GM21825 (cell line): ENCODE results near the gene MCF2L.
"Not testable (repeated sequence)": the region's sequence is repeated elsewhere in the genome, so short reads cannot be mapped to it uniquely, and the experiment has no call there.

Source experiments
- ATAC-seq: cut with Tn5 transposase; IDR thresholded peaks from one replicate; pipeline ENCODE4 v1.9.1; 2021; ENCODE audit warnings: mild to moderate bottlenecking, moderate library complexity; ENCODE audit not compliant: unreplicated experiment

MCF2L gene

GRCh38 chr13:113046883-113047244, 77.8 kb downstream of the MCF2L start:
- ATAC-seq, result no peak

GRCh38 chr13:113047587-113047986, 78.6 kb downstream of the MCF2L start:
- no peak for ATAC-seq

GRCh38 chr13:113048766-113049165, 79.8 kb downstream of the MCF2L start:
- ATAC-seq, result no peak

DNA sequence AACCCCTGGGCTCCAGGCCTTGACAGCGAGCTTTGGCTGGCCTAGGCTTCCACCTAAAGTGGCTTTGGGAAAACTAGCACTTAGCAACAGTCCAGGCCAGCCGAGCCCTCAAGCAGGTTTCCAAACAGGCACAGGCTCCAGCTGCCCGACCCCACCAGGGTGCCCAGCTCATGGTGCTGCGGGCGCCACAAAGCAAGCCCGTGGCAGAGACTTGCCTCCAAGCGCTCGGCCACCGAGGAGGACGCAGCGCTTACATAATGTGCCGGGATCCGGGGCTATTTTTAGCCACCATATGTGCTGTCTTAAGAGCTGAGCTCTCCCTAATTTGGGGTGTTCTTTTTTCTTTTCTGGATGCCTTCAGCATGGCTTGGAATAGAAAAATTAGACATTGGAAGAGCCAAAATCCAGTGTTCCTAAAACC, 80.5 kb downstream of the MCF2L start:
- ATAC-seq, result no peak

DNA sequence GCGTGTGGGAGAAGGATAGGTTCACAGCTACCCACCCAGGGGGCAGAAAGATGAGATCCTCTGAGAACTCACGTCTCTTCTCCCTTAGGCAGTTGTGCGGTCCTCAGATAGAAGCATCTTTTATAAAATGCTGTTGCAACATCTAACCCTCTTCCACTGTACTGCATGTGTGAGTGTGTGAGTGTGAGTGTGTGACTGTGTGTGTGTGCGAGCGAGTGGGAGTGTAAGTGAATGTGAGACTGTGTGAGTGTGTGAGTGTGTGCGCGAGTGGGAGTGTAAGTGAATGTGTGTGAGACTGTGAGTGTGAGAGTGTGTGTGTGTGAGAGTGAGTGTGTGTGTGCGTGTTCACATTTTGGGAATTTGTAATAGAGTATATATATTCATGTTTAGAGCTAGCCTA, 81.0 kb downstream of the MCF2L start:
- no peak for ATAC-seq

GRCh38 chr13:113050734-113051431, 81.9 kb downstream of the MCF2L start:
- no peak for ATAC-seq

GRCh38 chr13:113051641-113052040, 82.6 kb downstream of the MCF2L start:
- ATAC-seq, result no peak

DNA sequence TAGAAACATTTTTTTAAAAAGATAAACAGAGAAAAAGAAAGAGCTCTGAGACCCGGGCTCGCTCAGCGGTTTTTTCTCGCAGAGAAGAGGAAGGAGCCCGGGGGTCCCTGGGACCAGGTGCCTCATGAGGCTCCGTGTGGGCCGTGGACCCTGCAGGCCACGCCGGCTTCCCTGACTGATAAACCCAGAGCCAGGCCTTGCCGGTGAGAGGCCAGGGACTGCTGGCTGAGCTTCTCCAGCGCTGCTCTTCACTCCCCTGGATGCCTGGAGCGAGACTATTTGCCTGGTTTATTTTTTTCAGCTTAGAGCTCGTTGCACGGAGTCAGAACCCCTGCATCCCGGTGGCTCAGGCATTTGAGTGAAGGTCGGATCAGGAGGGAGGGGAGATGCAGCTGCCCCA, 83.2 kb downstream of the MCF2L start:
- ATAC-seq, result no peak

DNA sequence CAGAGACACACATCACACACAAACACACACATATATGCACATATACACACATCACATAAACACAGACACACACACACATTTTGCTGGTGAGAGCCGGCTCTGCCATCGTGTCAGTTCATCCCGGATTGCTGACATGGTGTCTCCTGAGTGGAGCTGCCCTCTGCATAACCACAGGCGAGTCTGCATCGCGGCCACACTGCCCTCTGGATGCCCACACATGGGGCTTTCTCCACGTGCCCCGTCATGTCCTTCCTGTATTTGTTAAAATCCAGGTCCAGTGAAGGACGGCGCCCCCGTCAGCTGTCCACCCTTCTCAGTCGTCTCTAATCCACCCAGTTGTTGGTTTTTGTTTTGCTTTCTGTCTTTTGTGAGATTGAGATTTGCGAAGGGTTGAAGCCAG, 84.0 kb downstream of the MCF2L start:
- ATAC-seq, result no peak

DNA sequence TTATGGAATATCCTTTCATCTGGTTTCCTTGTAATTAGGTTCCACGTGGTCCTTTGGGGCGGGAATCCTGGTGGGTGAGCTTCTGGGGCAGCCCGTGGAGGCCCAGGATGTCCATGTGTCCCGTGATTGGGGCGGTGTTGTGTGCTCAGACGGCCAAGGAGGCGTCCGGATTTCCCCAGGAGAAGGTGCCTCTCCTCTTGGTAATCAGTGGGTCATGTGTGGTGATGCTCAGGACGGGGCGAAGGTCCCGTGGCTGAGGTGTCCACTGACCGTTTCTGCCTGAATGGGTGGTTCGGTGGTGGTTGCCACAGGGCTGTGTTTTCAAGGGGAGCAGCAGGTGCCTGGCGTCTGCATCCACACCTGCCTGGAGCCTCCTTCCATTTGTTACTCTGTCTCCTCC, 84.4 kb downstream of the MCF2L start:
- ATAC-seq, result no peak

DNA sequence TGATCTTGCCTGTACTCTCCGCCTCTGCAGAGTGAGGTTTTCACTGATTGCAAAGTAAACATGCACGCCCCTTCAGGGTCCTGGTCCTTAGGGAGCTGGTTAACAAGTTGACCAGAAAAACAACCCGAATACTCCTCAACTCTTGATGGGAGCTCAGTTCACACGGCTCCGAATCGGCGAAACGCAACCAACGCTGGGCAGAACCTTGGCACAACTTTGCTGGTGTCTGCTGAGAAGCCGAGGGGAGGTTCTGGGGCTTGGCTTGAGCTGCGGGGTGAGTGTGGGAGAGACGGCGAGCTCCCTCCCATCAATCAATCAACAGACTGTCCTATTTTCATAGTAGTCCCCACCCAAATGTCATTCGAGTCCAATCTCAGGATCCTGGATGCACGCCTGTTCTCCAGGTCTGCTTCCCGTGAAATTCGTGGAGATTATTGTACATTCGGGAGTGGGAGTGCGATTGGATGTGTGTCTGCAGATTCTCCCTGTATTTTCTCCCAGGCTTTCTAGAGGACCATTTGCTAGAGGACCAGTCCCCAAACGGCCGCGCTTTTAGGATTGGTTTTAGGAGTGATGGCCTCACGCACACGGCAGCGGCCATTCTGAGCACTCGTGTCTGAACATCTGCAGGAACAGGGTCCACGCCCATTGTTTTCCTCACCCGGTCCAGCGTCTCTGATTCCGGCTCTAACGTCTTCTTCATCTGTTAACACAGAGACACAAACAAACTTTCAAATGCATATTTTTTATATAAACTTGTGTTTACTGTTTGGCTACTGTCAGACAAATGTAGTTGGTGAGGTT, 85.0 kb downstream of the MCF2L start:
- ATAC-seq, result no peak

GRCh38 chr13:113057084-113057483, 88.1 kb downstream of the MCF2L start:
- ATAC-seq, result no peak

DNA sequence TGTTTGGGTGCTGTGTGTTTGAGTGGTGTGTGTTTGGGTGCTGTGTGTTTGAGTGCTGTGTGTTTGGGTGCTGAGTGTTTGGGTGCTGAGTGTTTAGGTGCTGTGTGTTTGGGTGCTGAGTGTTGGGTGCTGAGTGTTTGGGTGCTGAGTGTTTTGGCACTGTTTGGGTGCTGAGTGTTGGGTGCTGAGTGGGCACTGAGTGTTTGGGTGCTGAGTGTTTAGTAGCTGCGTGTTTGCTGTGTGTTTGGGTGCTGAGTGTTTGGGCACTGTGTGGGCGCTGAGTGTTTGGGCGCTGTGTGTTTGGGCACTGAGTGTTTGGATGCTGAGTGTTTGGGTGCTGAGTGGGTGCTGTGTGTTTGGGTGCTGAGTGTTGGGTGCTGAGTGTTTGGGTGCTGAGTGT, 88.5 kb downstream of the MCF2L start:
- not testable (repeated sequence) for ATAC-seq

- ATAC-seq, result no peak
Measured at GRCh38 chr13:113058129-113058987, 89.3 kb downstream of the MCF2L start.

DNA sequence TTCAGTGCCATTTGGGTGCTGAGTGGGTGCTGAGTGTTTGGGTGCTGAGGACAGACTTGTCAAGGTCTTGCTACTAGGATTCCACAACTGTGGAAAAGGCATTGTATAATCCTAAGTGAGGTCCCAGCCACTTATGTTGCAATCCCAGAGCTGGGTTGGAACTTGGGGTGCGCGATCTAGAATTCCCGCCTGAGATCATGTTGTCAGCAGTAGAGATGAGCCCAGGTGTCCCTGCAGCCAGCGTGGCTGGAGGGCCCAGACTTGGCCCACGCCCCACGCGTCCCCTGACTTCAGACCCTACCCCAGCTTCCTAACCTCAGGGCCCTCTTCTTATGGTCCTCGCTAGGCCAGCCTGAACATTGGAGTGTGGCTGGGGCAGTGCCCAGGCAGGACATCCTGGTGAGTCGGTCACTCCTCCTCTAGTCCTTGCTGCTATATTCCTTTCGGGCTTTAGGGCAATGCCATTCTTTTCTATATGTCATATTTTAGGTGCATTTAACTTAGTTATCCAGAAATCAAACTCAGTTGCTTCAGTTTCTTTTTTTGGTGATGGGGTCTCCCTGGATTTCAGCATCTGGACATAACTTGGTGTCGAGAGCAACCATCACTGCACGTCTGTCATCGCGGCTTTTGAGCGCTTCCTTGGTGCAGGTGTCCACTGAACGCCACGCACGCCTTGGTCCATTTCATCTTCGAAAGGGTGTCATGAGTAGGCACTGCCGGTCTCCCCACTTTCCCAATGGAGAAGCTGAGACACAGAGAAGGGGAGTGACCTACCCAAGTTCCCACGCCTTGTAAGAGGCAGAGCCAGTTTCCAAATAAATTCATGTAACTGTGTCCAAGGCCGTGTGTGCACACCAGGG, 90.2 kb downstream of the MCF2L start:
- no peak for ATAC-seq

- no peak for ATAC-seq
Measured at GRCh38 chr13:113059891-113060290, 90.9 kb downstream of the MCF2L start.

DNA sequence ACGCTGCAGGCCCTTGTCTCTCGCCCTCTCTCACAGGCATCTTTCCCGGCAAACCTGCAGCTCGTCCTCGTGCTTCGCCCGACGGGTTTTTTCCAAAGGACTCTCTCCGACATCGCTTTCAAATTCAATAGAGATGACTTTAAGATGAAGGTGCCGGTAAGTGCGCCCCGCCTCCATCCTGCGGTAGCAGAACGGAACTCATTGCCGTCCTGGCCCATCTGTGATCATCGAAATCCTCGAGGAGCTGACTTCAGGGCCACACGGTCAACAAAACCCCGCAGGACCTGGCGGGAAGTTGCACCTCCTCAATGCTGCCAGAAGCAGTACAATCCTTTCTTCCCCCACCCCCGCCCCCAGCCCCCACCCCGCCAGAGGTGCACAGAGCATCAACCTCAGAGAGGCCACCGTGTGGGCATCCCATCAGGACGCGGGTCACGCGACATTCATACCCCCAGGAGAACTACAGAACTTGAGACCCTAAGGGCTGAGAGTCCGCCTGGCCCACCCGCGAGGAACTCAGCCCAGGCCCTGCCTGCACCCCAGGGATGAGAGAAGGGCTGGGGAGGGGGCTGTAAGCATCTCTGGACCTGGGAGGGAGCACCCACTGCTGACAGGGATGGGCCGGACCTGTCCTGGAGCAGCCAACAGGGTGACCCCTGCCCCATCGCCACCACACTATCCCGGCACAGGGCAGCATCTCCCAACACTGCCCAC, 91.7 kb downstream of the MCF2L start:
- no peak for ATAC-seq

- no peak for ATAC-seq
Measured at GRCh38 chr13:113061271-113061625, 92.2 kb downstream of the MCF2L start.

DNA sequence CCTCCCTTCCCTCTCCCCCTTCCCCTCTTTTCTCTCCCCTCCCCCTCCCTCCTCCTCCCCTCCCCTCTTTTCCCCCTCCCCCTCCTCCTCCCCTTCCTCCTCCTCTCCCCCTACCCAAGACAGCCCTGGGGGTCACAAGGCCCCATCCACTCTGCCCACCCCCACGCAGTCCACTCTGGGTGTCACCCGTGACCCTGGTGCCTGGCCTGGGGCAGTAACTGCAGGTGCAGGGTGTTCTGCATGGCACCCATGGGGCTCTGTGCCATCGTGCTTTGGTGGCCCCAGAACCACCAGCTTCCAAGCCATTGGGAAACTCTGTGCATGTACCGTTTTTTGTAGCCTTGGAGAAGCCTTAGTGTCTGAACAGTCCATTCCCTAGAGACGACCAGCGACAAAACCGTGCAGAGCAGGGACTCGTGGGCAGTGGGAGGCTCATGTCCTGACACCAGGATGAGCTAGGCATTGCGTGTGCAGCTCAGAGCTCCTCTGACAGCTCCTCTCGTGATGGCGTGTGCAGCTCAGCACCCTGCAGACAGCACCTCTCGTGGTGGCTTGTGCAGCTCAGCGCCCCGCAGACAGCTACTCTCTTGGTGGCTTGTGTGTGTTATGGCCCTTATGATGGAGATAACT, 92.9 kb downstream of the MCF2L start:
- ATAC-seq, result no peak

DNA sequence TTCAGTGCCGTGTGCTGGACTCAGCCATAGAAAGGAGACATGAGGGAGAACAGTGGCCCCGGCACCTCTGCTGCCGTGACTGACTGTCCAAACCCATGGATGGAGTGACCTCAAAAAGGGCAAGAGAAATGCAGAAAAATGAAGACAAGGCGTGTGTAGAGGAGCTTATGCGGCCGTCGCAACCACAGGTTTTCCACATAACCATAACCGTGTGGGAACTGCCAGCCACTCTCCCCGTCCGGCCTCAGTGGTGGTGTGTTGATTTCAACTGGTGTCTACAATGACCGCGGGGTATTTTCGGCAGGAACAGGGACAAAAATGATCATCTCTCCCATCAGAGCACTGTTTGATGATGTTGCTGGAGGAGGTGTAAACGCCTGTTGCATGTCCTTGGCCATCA, 93.7 kb downstream of the MCF2L start:
- ATAC-seq, result no peak
